ENCODE measurements around the gene CFAP20DC.

GRCh38 chr3:59001675-59002074, 48.1 kb downstream of the CFAP20DC start:
- TF ChIP-seq, protein P1, sequence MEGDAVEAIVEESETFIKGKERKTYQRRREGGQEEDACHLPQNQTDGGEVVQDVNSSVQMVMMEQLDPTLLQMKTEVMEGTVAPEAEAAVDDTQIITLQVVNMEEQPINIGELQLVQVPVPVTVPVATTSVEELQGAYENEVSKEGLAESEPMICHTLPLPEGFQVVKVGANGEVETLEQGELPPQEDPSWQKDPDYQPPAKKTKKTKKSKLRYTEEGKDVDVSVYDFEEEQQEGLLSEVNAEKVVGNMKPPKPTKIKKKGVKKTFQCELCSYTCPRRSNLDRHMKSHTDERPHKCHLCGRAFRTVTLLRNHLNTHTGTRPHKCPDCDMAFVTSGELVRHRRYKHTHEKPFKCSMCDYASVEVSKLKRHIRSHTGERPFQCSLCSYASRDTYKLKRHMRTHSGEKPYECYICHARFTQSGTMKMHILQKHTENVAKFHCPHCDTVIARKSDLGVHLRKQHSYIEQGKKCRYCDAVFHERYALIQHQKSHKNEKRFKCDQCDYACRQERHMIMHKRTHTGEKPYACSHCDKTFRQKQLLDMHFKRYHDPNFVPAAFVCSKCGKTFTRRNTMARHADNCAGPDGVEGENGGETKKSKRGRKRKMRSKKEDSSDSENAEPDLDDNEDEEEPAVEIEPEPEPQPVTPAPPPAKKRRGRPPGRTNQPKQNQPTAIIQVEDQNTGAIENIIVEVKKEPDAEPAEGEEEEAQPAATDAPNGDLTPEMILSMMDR (conservative IDR thresholded peaks at IDR 0.05; ENCODE audit: low read length): no peak
- TF ChIP-seq EZH2phosphoT487 (IDR thresholded peaks at IDR 0.05; ENCODE audit: borderline replicate concordance, low read depth, low read length): no peak
